ENCODE data around the gene GEN1.

Gene GEN1

DNA sequence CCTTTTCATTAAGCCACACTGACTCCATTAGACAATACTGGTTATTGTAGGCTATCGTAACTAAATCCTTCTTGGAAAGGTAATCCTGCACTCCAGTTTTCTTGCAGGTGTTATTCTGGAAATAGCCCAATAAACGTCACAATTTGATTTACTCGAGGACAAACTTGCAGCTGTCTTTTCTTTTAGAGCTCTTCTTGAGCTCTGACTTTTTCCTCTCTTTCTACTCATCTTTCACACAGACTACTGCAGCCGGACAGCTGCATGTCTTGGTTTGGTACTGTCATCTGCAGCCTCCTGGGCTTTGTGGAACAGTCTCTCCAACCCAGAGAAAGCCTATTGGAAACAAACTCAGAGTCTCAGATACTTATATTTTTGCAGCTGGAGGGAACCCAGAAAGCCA, 39.4 kb downstream of the GEN1 start:
- H3K4me3 ChIP-seq (ENCODE audit: low read depth, low read length), result no peak overlapping the region
- no peak for DNase-seq (ENCODE audit: low read depth)
- TF ChIP-seq, protein P1, sequence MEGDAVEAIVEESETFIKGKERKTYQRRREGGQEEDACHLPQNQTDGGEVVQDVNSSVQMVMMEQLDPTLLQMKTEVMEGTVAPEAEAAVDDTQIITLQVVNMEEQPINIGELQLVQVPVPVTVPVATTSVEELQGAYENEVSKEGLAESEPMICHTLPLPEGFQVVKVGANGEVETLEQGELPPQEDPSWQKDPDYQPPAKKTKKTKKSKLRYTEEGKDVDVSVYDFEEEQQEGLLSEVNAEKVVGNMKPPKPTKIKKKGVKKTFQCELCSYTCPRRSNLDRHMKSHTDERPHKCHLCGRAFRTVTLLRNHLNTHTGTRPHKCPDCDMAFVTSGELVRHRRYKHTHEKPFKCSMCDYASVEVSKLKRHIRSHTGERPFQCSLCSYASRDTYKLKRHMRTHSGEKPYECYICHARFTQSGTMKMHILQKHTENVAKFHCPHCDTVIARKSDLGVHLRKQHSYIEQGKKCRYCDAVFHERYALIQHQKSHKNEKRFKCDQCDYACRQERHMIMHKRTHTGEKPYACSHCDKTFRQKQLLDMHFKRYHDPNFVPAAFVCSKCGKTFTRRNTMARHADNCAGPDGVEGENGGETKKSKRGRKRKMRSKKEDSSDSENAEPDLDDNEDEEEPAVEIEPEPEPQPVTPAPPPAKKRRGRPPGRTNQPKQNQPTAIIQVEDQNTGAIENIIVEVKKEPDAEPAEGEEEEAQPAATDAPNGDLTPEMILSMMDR (IDR thresholded peaks at IDR 0.05; ENCODE audit: control insufficient read depth, extremely low read depth, insufficient read depth), result no peak

DNA sequence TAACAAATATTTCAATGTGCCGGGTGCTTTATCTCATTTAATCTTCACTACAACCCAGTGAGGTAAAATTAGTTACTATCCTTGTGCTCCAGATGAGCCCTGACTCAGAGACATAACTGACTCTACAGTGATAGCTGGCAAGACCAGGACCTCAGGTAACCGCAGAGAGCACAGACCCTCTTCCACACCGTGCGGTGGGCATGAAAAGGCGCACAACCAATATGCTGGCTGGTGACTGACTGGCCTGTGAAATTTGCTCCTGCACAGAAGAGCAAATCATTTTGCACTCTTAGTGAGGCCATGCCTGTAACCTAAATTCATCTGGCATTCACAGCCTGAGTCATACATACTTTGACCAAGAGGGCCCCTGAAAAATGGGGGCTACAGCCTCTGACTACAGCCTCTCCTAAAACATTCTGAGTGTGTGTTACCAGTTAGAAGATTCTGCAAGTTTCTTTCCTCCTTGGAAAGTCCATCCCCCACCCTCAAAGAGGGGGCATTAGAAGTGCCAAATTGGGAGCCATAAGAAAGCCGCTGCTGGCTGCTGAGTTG, 39.9 kb downstream of the GEN1 start:
- no peak overlapping the region for H3K4me3 ChIP-seq (ENCODE audit: low read depth, low read length)
- TF ChIP-seq, protein P1 (IDR thresholded peaks at IDR 0.05; ENCODE audit: control insufficient read depth, extremely low read depth, insufficient read depth), result no peak
- DNase-seq (ENCODE audit: low read depth), result no peak

DNA sequence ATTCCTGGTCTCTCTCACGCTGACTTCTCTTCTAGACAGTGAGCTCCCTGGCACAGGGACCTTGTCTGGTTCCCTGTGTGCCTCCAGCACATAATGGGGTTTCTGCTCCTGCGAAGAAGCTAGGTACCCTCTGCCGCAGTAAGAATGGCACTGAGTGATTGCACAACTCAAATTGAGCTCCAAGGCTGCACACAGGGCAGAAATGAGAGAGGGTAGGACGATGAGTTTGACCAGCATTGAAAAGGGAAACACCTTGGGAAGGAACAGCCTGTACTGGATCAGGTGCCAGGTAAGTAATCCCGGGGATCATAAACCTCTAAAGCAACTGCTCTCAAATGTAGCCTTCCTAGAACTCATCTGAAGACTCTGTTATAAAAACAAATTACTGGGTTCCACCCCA, 41.4 kb downstream of the GEN1 start:
- TF ChIP-seq, protein P1 (IDR thresholded peaks at IDR 0.05; ENCODE audit: control insufficient read depth, extremely low read depth, insufficient read depth), result no peak

DNA sequence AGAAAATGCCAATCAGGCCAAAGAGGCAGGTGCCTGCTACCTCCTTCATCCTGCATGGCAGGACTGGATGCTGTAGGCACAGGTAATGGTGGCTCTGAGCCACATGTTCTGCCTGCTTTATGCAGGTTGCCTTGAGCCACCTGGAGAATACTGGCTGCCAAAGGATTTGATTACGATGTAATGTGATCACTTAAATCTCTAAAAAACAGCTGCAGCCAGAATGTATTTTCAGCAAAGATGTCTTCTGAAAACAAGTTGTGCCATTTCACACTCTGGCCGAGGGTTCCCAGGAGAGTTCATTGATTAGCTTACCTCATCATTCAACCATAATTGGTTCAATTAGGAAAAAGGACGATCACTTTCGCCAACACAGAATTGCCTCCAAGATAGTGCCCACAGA, 44.4 kb downstream of the GEN1 start:
- DNase-seq (ENCODE audit: low read depth), result no peak
- H3K4me3 ChIP-seq (ENCODE audit: low read depth, low read length), result no peak overlapping the region
- TF ChIP-seq, protein P1 (IDR thresholded peaks at IDR 0.05; ENCODE audit: control insufficient read depth, extremely low read depth, insufficient read depth), result no peak

More for the DNA sequence above, 41.4 kb downstream of the GEN1 start:
- DNase-seq (ENCODE audit: low read depth), result no peak
- H3K4me3 ChIP-seq (ENCODE audit: low read depth, low read length), result no peak overlapping the region

DNA sequence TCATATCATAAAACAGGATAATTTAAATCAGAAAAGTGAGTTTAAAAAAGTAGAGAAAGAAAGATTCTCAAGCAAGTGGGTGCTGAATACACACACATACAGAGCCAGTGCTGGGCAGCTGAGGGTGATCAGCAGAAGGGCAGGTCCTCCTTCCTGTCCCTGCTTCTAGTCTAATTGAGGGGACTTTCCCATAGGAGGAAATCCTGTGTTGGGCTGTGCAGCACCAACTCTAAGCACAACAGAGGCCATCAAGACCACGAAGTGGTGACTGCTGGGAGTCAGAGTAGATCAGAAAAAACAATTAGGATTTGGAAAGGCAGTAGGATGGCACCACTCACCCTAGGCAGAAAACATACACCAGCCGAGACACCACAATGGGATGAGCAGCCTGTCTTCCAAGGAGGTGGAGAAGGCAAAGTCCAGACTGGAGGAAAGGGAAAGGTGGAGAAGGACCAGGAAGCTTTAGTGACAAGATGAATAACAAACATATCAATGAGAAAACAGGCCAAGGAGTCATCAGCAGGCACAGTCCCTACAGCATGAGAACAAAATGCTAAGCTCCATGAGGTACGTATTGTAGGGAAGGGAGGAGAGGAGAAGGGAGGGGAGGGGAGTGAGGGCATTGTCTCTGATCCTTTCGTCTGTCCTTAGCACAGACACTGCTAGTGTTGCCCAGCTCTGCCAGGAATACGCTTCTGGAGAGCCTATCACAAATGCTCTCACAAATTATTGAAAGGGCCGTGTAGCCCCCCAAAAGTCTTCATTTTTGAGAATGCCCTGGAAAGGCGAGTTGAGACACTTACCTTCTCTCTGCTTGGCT, 45.6 kb downstream of the GEN1 start:
- DNase-seq (ENCODE audit: low read depth), result no peak
- no peak overlapping the region for H3K4me3 ChIP-seq (ENCODE audit: low read depth, low read length)
- TF ChIP-seq, protein P1 (IDR thresholded peaks at IDR 0.05; ENCODE audit: control insufficient read depth, extremely low read depth, insufficient read depth), result no peak

DNA sequence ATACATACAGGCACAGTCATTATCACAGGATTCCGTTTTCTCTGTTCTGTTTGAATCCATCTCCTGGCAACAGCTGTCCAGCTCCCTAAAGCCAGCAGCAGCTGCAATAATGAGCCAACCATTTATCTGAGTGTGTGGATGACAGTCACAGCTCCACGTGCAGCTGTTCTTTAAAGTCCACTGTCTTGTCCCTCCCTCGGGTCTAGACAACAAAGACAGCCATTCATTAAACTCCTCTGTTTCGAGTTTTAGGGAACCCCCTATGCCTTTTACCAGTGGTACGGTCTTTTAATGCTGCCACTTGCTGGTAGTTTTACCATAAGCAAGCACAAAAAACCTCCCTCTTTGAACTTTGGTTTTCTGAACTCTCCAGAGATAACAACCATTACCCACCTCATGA, 46.3 kb downstream of the GEN1 start:
- H3K4me3 ChIP-seq (ENCODE audit: low read depth, low read length), result no peak overlapping the region
- TF ChIP-seq, protein P1 (IDR thresholded peaks at IDR 0.05; ENCODE audit: control insufficient read depth, extremely low read depth, insufficient read depth), result no peak
- no peak for DNase-seq (ENCODE audit: low read depth)

Data from LNCaP clone FGC (cell line).